GM10266 (cell line): ENCODE measurements around the gene TMPRSS11F.

Experiments used
- DNase-seq: peaks from one replicate; pipeline ENCODE4 v3.0.0; 2012; ENCODE audit errors: extremely low spot score
- CTCF ChIP-seq: IDR thresholded peaks from 2 replicates; pipeline ENCODE4 v1.5.1; 2012; ENCODE audit warnings: mild to moderate bottlenecking, low read depth; ENCODE audit not compliant: control insufficient read depth, insufficient read depth; ENCODE audit errors: missing control alignments

The TMPRSS11F gene

GRCh38 chr4:68021185-68021584 is 108.5 kb downstream of the TMPRSS11F start:
- no peak for DNase-seq
- TF ChIP-seq CTCF: no peak

- TF ChIP-seq CTCF: no peak
- DNase-seq: no peak
Measured at GRCh38 chr4:68011684-68012083, 118.0 kb downstream of the TMPRSS11F start.
